ENCODE results near the gene APOB. TPM values are rescaled to one million over a fixed set of nuclear protein-coding genes. Genes with fewer than 3 reads are reported as not detected.

Gene APOB
- total and polyA plus RNA-seq, 2 of the 13 experiments (the other 11 are each of a cell fraction or from before 2014, with no cell fraction given): 1,569 to 2,515 TPM

DNA sequence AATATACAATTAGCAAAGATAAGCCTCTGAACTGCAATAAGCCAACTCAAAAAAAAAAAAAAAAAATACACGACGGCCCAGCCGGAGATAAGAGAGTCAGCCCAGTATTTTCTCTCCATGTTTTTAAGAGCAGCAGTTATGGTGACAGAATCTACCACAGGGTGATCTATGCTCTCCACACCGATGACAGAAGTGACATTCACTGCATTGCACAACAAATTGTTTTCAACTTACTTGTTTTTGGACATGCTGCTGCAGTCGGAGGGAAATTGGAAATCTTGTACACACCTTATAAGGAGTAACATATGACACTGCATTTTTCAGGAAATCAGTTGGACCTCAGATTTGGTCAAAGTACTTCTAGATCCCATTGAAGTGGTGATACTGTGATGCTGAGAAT, 23.3 kb upstream of the APOB start (continued):
- TF ChIP-seq, protein P1, sequence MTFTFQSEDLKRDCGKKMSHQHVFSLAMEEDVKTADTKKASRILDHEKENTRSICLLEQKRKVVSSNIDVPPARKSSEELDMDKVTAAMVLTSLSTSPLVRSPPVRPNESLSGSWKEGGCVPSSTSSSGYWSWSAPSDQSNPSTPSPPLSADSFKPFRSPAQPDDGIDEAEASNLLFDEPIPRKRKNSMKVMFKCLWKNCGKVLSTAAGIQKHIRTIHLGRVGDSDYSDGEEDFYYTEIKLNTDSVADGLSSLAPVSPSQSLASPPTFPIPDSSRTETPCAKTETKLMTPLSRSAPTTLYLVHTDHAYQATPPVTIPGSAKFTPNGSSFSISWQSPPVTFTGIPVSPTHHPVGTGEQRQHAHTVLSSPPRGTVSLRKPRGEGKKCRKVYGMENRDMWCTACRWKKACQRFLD (CRISPR knock-in tag; IDR thresholded peaks at IDR 0.05; ENCODE audit: borderline replicate concordance): no peak
- TF ChIP-seq ZKSCAN8 (CRISPR knock-in tag; IDR thresholded peaks at IDR 0.05; ENCODE audit: borderline replicate concordance) (peak; percentile 43; the same call in 1 of the 2 replicates), ASH2L (IDR thresholded peaks at IDR 0.05; ENCODE audit: insufficient read length, low read depth, low read length) (peak; percentile 63), SMARCC2 (IDR thresholded peaks at IDR 0.05) (peak; percentile 62; the same call in 1 of the 2 replicates), ZNF331 (CRISPR knock-in tag; IDR thresholded peaks at IDR 0.05) (peak; percentile 80; the same call in 1 of the 2 replicates), ZSCAN22 (CRISPR knock-in tag; IDR thresholded peaks at IDR 0.05) (no peak), MEF2D (CRISPR knock-in tag; IDR thresholded peaks at IDR 0.05) (peak; percentile 70), ZNF431 (CRISPR knock-in tag; IDR thresholded peaks at IDR 0.05; ENCODE audit: borderline replicate concordance, low read depth) (no peak; the same call in 1 of the 2 replicates), CCAR2 (optimal IDR thresholded peaks at IDR 0.05; ENCODE audit: low read depth, low read length) (peak; percentile 32), HCFC1 (IDR thresholded peaks at IDR 0.05; ENCODE audit: low read depth, low read length) (no peak)
- TF ChIP-seq, protein P2, sequence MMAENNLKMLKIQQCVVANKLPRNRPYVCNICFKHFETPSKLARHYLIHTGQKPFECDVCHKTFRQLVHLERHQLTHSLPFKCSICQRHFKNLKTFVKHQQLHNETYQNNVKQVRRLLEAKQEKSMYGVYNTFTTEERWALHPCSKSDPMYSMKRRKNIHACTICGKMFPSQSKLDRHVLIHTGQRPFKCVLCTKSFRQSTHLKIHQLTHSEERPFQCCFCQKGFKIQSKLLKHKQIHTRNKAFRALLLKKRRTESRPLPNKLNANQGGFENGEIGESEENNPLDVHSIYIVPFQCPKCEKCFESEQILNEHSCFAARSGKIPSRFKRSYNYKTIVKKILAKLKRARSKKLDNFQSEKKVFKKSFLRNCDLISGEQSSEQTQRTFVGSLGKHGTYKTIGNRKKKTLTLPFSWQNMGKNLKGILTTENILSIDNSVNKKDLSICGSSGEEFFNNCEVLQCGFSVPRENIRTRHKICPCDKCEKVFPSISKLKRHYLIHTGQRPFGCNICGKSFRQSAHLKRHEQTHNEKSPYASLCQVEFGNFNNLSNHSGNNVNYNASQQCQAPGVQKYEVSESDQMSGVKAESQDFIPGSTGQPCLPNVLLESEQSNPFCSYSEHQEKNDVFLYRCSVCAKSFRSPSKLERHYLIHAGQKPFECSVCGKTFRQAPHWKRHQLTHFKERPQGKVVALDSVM (CRISPR knock-in tag; IDR thresholded peaks at IDR 0.05): no peak
- TF ChIP-seq, protein P3, sequence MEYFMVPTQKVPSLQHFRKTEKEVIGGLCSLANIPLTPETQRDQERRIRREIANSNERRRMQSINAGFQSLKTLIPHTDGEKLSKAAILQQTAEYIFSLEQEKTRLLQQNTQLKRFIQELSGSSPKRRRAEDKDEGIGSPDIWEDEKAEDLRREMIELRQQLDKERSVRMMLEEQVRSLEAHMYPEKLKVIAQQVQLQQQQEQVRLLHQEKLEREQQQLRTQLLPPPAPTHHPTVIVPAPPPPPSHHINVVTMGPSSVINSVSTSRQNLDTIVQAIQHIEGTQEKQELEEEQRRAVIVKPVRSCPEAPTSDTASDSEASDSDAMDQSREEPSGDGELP (IDR thresholded peaks at IDR 0.05; ENCODE audit: borderline replicate concordance, low read depth): peak; percentile 70; the same call in 1 of the 2 replicates
- TF ChIP-seq, protein P4, sequence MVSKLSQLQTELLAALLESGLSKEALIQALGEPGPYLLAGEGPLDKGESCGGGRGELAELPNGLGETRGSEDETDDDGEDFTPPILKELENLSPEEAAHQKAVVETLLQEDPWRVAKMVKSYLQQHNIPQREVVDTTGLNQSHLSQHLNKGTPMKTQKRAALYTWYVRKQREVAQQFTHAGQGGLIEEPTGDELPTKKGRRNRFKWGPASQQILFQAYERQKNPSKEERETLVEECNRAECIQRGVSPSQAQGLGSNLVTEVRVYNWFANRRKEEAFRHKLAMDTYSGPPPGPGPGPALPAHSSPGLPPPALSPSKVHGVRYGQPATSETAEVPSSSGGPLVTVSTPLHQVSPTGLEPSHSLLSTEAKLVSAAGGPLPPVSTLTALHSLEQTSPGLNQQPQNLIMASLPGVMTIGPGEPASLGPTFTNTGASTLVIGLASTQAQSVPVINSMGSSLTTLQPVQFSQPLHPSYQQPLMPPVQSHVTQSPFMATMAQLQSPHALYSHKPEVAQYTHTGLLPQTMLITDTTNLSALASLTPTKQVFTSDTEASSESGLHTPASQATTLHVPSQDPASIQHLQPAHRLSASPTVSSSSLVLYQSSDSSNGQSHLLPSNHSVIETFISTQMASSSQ (IDR thresholded peaks at IDR 0.05; ENCODE audit: low read depth): peak; percentile 39; the same call in 1 of the 2 replicates
- TF ChIP-seq, protein P4 (CRISPR knock-in tag; IDR thresholded peaks at IDR 0.05; ENCODE audit: borderline replicate concordance): no peak
- TF ChIP-seq, protein P5, sequence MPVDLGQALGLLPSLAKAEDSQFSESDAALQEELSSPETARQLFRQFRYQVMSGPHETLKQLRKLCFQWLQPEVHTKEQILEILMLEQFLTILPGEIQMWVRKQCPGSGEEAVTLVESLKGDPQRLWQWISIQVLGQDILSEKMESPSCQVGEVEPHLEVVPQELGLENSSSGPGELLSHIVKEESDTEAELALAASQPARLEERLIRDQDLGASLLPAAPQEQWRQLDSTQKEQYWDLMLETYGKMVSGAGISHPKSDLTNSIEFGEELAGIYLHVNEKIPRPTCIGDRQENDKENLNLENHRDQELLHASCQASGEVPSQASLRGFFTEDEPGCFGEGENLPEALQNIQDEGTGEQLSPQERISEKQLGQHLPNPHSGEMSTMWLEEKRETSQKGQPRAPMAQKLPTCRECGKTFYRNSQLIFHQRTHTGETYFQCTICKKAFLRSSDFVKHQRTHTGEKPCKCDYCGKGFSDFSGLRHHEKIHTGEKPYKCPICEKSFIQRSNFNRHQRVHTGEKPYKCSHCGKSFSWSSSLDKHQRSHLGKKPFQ (CRISPR knock-in tag; IDR thresholded peaks at IDR 0.05; ENCODE audit: insufficient replicate concordance): peak; percentile 58
- TF ChIP-seq, protein P6, sequence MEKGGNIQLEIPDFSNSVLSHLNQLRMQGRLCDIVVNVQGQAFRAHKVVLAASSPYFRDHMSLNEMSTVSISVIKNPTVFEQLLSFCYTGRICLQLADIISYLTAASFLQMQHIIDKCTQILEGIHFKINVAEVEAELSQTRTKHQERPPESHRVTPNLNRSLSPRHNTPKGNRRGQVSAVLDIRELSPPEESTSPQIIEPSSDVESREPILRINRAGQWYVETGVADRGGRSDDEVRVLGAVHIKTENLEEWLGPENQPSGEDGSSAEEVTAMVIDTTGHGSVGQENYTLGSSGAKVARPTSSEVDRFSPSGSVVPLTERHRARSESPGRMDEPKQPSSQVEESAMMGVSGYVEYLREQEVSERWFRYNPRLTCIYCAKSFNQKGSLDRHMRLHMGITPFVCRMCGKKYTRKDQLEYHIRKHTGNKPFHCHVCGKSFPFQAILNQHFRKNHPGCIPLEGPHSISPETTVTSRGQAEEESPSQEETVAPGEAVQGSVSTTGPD (CRISPR knock-in tag; IDR thresholded peaks at IDR 0.05): peak; percentile 55; the same call in 1 of the 2 replicates

All from HepG2 (cell line).